ENCODE results near the gene NYNRIN. TPM values are rescaled to one million over a fixed set of nuclear protein-coding genes. Genes with fewer than 3 reads are reported as not detected.
A peak's percentile ranks its signal among the peaks of the same experiment; 100 is the strongest.

Gene NYNRIN
- total RNA-seq, 1 experiment from 2014 or later = 2.7 TPM

DNA sequence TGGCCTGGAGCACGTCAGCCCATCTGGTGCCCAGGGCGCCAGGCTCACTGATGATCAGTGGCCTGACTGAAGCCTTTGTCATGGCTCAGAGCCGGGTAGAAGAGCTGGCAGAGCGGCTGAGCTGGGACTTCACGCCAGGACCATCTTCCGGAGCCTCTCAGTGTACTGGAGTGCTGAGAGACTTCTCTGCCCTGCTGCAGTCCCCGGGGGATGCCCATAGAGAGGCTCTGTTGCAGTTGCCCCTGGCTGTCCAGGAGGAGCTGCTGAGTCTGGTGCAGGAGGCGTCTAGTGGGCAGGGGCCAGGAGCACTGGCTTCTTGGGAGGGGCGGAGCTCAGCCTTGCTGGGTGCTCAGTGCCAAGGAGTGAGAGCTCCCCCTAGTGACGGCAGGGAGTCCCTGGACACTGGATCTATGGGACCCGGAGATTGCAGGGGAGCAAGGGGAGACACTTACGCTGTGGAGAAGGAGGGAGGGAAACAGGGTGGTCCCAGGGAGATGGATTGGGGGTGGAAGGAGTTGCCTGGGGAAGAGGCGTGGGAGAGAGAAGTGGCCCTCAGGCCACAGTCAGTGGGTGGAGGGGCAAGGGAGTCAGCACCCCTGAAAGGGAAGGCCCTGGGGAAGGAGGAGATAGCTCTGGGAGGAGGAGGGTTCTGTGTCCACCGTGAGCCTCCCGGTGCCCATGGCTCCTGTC, 32.9 kb downstream of the NYNRIN start:
- peak; percentile 93 for DNase-seq
- no TSS peak for BruUV-seq (replicated peaks)
- CTCF ChIA-PET = interaction anchor here (0.5 to 3.5 kb wide), 14 partner anchors 10 to 189 kb away, joined by 3 to 51 read pairs (median 5); partner anchors contain the start of gene TINF2
- no peaks in the 10 kb centered on the region for H3K27me3 ChIP-seq (ENCODE audit: low read length)
- H3K36me3 ChIP-seq (ENCODE audit: low read depth, low read length) = peaks cover 10% of the 10 kb centered on the region
- H4K20me1 ChIP-seq (ENCODE audit: low read length) = no peaks in the 10 kb centered on the region
- peaks cover 22% of the 10 kb centered on the region for H3K79me2 ChIP-seq (ENCODE audit: low read length)
- peak overlapping the region; percentile 85 for H3K27ac ChIP-seq (ENCODE audit: low read length)
- peak overlapping the region; percentile 95 for H3K9ac ChIP-seq (ENCODE audit: low read length)
- ATAC-seq = peak; percentile 54
- peak overlapping the region; percentile 98 for H3K4me3 ChIP-seq (ENCODE audit: low read length)
- peaks cover 47% of the 10 kb centered on the region for H3K4me1 ChIP-seq (ENCODE audit: insufficient read depth, low read length)
- POLR2A ChIA-PET (ENCODE audit: unreplicated experiment) = interaction anchor here (0.5 to 1.8 kb wide), 3 partner anchors 10 to 84 kb away, joined by 4 to 45 read pairs (median 4); no protein-coding TSS in a partner anchor
- TF ChIP-seq, protein P1, sequence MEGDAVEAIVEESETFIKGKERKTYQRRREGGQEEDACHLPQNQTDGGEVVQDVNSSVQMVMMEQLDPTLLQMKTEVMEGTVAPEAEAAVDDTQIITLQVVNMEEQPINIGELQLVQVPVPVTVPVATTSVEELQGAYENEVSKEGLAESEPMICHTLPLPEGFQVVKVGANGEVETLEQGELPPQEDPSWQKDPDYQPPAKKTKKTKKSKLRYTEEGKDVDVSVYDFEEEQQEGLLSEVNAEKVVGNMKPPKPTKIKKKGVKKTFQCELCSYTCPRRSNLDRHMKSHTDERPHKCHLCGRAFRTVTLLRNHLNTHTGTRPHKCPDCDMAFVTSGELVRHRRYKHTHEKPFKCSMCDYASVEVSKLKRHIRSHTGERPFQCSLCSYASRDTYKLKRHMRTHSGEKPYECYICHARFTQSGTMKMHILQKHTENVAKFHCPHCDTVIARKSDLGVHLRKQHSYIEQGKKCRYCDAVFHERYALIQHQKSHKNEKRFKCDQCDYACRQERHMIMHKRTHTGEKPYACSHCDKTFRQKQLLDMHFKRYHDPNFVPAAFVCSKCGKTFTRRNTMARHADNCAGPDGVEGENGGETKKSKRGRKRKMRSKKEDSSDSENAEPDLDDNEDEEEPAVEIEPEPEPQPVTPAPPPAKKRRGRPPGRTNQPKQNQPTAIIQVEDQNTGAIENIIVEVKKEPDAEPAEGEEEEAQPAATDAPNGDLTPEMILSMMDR (conservative IDR thresholded peaks at IDR 0.05; ENCODE audit: low read depth, low read length) = peak; percentile 98
- TF ChIP-seq EZH2 (IDR thresholded peaks at IDR 0.05; ENCODE audit: low read length, unreplicated experiment) = no peak
- H3K9me2 ChIP-seq (replicated peaks; ENCODE audit: low read length) = no peaks in the 10 kb centered on the region
- peak overlapping the region; percentile 100 for H3K4me2 ChIP-seq (ENCODE audit: low read length)
- intact Hi-C loops (cut with micrococcal nuclease) = loop anchor here (1.0 to 2.0 kb wide), 3 partner anchors 37 to 189 kb away; partner anchors contain the start of gene TINF2
- no peak overlapping the region for H2AFZ ChIP-seq (ENCODE audit: low read length)
- H3F3A ChIP-seq (ENCODE audit: low read length, unreplicated experiment) = no peaks in the 10 kb centered on the region
- no peaks in the 10 kb centered on the region for H3K9me3 ChIP-seq (ENCODE audit: low read length)

DNA sequence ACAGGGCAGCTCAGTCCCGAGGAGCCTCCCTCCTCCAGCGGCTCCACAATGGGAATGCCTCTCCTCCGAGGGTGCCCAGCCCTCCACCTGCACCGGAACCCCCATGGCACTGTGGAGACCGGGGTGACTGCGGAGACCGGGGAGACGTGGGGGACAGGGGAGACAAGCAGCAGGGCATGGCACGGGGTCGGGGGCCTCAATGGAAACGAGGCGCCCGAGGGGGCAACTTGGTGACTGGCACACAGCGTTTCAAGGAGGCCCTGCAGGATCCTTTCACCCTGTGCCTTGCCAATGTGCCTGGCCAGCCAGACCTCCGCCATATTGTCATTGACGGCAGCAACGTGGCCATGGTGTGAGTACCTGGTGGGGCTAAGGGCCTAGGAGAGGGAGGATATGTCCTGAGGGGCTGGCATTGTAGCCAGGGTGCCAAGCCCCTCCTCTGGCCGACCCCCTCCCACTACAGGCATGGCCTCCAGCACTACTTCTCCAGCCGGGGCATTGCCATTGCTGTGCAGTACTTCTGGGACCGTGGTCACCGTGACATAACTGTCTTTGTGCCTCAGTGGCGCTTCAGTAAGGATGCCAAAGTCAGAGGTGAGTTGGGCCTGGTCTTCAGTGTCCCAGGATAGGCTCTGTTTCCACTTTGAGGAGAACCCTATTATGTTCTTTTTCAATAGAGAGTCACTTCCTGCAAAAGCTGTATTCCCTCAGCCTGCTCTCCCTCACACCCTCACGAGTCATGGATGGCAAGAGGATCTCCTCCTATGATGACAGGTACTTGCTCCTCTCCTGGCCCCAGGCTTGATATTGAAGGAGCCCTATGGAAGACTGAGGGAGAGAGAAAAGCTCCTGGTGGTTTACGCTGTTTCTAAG, 33.7 kb downstream of the NYNRIN start:
- H3K4me3 ChIP-seq (ENCODE audit: low read length) = peak overlapping the region; percentile 98
- H3K9me2 ChIP-seq (replicated peaks; ENCODE audit: low read length) = no peaks in the 10 kb centered on the region
- H3K36me3 ChIP-seq (ENCODE audit: low read depth, low read length) = peaks cover 16% of the 10 kb centered on the region
- H3K9ac ChIP-seq (ENCODE audit: low read length) = 0 out of 2 replicates have a peak overlapping the region, but pooled peaks have one; percentile 14
- H4K20me1 ChIP-seq (ENCODE audit: low read length) = no peaks in the 10 kb centered on the region
- H3F3A ChIP-seq (ENCODE audit: low read length, unreplicated experiment) = no peaks in the 10 kb centered on the region
- CTCF ChIA-PET = interaction anchor here (0.6 to 3.5 kb wide), 10 partner anchors 9 to 190 kb away, joined by 3 to 51 read pairs (median 5); partner anchors contain the start of gene TINF2
- ATAC-seq = no peak
- peaks cover 44% of the 10 kb centered on the region for H3K4me1 ChIP-seq (ENCODE audit: insufficient read depth, low read length)
- no TSS peak for BruUV-seq (replicated peaks)
- H3K27ac ChIP-seq (ENCODE audit: low read length) = peak overlapping the region; percentile 4; the same call in 1 of the 2 replicates
- H3K9me3 ChIP-seq (ENCODE audit: low read length) = no peaks in the 10 kb centered on the region
- peak overlapping the region; percentile 100 for H3K4me2 ChIP-seq (ENCODE audit: low read length)
- H2AFZ ChIP-seq (ENCODE audit: low read length) = no peak overlapping the region
- intact Hi-C loops (cut with micrococcal nuclease) = no loop called here
- POLR2A ChIA-PET (ENCODE audit: unreplicated experiment) = interaction anchor here (1.8 kb wide), 1 partner anchor 66 kb away, joined by 45 read pairs; no protein-coding TSS in a partner anchor
- peaks cover 22% of the 10 kb centered on the region for H3K79me2 ChIP-seq (ENCODE audit: low read length)
- H3K27me3 ChIP-seq (ENCODE audit: low read length) = no peaks in the 10 kb centered on the region
- TF ChIP-seq EZH2phosphoT487 (IDR thresholded peaks at IDR 0.05; ENCODE audit: borderline replicate concordance, low read length) (no peak), EZH2 (IDR thresholded peaks at IDR 0.05; ENCODE audit: low read length, unreplicated experiment) (no peak)
- TF ChIP-seq, protein P1 (conservative IDR thresholded peaks at IDR 0.05; ENCODE audit: low read depth, low read length) = no peak
- DNase-seq = no peak

All from PC-3 (cell line).